ENCODE measurements around the gene SMAD1.

GRCh38 chr4:145535202-145535601, 53.5 kb downstream of the SMAD1 start:
- TF ChIP-seq CTCF (conservative IDR thresholded peaks at IDR 0.05; ENCODE audit: low read length) (no peak), EZH2phosphoT487 (IDR thresholded peaks at IDR 0.05; ENCODE audit: borderline replicate concordance) (no peak)
